Stimulated activated CD4-positive, alpha-beta T cell treated with anti-CD3 and anti-CD28 coated beads, TNF-alpha, amount 100 ng/mL, for 1 hour (primary cell): ENCODE data around the gene STON2.
"Not testable (repeated sequence)": the region's sequence is repeated elsewhere in the genome, so short reads cannot be mapped to it uniquely, and the experiment has no call there.

Experiments
- DNase-seq, 3 donors: peaks; one replicate each; pipeline ENCODE4 v3.0.0-alpha.2; 2020; ENCODE audit warnings: low read depth in 3 of 3, low spot score in 1 of 3

The STON2 gene

DNA sequence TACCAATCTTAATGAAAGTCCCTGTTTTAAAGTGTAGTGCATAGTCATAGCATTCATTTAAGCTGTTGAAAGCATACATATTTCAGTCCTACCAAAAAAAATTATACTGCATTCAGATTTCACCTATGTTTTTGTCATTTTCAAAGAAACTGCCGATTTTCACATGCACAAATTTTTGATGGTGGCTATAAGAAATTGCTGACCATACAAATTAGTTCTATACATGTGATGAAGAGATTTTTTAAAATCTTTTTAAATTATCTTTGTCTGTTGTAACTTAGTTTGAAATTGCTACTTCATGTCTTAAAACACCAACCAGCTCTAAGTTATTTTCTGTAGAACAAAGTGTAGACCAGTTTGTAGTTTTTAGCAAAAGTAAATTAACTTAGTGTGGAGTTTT, 175.9 kb downstream of the STON2 start:
- no peak for DNase-seq

DNA sequence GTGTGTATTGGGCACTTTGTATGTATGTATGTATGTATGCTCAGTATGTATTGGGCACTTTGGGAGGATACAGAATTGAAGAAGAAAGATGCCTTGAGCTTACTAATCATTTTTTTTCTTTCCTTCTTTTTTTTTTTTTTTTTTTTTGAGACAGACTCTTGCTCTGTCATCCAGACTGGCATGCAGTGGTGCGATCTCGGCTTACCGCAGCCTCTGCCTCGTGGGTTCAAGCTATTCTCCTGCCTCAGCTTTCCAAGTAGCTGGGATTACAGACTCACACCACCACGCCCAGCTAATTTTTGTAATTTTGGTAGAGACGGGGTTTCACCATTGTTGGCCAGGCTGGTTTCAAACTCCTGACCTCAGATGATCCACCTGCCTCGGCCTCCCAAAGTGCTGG, 176.3 kb downstream of the STON2 start:
- DNase-seq: not testable (repeated sequence)

DNA sequence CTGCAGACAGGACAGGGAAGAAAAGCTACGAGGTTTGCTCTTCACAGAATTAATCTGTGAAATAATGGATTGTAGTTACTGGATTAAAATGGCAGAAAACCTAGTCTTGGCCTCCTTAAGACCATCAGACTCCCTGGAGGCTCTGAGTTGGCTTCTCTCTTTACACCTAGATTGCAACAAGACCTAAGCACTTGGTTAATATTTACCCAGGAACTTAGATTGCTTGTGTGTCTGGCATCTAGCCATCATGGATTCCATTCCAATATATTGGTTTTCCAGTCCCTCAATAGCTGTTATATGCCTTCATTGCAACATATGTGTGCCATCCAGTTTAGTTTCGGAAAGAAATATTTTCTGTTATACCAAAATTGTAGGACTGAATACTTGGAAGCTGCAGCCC, 177.4 kb downstream of the STON2 start:
- no peak for DNase-seq

DNA sequence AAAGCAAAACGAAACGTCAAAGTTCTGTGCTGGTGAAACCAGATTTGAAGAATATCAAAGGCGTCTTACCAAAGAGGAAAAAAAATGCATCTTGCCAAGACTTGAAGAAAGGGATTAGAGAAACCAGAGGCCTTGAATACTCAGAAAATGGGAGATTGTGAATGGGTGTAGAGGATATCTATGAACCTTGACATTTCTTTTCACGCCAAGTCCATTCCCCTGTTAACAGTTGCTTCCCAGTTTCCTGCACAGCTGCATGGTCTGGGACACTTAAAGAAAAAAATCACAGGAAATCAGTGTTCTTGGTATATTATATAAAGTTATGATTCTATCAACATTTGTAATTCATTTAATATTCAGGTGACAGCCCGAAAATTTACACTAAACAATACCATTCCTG, 178.0 kb downstream of the STON2 start:
- DNase-seq: no peak

DNA sequence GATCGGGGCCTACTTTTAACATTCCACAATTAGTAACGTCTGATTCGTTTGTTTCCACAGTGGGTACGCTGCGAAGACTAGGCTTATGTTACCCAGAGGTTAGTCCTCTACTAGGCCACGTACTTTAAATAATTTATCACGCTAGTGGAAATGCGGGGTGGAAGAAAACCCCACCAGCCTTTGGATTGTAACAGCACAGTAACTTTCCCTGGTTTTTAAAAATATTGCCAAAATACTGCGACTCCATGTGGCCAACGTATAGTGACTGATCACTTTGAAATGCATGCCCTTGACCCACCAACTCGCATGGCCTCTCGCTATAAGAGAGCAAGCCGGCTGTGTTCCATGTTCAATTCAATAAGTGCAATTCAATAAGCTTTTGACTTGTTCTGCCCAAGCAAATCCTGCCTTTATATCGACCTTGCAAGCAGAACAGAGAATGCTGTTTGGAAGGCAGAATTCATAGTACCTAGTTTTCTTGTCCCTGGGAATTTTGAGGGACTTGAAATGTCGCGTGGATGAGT, 178.5 kb downstream of the STON2 start:
- no peak for DNase-seq

DNA sequence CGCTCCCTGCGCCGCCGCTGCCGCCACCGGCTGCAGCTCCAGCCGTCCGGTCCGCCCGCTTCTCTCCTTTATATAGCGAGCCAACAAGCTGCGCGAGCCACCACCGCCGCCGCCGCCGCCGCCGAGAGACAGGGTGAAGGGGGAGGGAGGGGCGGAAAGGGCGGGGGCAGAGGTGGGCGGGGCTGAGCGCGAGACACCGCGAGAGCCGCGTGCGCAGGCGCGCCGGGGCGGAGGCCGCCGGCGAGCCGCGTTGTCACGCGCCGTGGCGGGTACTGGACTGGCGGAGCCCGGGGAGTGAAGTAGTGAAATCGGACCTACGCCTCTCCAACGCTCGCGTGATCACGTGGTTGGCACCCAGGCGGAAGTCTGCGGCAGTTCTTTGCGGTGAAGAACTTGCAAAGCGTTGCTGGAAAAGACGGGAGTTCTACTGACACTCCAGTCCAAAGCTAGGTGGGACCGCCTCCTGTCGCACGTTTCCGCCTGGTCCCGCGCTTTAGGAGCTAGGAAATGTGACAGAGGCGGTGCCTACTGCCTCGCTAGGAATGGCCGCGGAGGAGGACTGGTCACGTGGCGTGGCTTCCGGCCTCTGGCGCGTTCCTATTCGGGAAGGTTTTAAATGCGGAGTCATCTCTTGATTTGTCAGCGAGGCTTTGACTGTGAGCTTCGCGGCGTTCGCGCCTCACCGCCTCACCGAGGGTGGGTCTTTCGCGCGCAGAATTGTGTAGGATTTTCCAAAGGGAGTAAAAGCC, 179.1 kb downstream of the STON2 start, which contains the start of gene GTF2A1:
Gene GTF2A1 (minus strand): TSS at position 130 of the 749 bp plus-strand sequence. CDS start 441 bp downstream, outside the sequence.
- DNase-seq: peak; percentile 88 to 94 (median 91)

DNA sequence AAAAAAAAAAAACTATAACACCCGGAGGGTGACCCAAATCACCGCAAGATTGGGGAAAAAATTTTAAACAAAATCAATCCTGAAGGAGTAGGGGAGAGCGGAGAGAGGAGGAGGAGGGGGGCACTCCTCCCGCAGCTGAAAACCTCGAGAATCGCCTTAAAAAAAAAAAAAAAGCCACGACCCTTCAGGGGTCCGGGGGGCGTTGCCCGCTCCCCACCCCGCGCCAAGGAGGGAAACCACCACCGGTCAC, 179.6 kb downstream of the STON2 start:
- DNase-seq: no peak

DNA sequence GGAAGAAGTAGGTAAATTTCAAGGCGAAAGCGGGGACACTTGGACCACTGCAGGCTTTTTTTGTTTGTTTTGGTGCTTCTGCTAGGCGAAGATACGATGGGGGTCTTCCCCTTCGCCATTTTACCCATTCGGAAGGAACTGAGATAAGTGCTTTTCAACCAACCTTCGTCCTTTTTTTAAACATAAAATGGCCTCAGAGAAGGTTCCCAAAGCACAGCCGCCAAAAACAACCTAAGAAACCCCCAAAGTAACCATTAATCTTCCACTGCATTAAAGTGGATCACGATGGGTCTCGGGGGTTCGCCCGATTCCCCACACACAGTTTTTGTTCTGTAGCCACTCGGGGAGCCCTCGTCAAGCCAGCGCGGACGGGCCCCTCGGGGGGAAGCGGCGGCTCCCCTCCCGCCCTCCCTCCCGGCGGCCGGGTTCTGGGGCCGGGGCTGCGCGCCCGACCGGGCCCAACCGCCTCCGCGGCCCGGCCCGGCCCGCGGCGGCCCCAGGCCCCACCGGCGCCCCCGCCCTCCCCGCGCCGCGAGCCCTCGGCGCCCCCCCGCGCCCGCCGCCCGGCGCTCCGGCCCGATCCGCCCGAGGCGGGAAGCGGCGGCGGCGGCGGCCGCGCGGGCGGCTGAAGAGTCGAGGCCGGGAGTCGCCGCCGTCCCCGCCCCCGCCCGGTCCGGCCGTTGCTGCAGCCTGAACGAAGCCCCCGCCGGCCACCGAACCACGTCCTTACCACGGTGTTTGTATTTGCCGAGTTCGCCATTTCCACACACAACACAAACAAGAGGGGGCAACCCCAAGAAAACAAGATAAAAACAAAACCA, 180.2 kb downstream of the STON2 start:
- peak in 2 of 3 donors; percentile 11 to 28 for DNase-seq

DNA sequence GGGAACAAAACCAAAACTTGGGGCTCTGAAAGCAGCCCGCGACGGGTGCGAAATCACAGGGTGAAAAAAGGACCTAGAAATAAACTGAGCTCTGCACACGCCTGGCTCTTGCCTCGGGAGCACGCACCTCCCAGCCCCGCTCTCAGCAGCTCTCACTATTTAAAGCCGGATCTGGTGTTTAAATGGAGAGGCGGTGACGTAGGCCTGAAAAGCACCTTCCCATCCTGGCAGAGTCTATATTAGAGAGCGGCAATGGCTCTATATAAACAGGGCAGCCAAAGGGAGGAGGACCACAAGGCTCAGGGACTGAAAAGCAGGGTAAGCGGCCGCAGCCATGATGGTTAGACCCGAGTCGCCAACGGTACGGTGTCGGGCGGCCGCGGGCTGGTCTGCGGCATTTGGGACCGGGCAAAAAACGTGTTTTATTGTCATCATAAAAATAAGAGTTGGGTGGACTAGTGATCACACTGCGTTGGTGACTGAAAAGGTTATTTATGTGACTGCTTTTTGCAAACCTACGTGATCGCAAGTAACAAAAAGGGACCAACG, 180.8 kb downstream of the STON2 start:
- peak; percentile 63 to 80 (median 72) for DNase-seq

DNA sequence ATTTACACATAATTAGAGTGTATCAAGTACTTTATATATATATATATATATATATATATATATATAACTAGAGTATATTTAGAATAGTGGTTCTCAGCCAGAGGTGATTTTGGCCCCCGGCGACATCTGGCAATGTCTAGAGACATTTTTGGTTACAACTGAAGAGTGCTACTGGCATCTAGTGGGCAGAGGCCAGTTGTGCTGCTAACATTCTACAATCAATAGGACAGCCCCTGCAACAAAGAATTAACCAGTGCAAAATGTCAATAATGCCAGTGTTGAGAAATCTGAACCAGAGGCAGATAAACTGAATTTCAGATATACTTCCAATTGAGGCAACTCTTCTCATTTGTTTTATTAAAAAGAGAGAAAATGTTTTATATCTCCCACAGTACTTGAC, 188.3 kb downstream of the STON2 start:
- DNase-seq: no peak
